Osteoblast (primary cell): ENCODE measurements around the gene EXOC4. TPM values are rescaled to one million over a fixed set of nuclear protein-coding genes. Genes with fewer than 3 reads are reported as not detected.

ENCODE experiments used
- DNase-seq: peaks from one replicate; pipeline ENCODE4 v3.0.0; 2011; ENCODE audit warnings: low spot score, mixed read lengths; ENCODE audit not compliant: insufficient read length; ENCODE audit errors: missing footprints
- H2AFZ ChIP-seq: 2 replicates; pipeline ENCODE4 v1.6.0; 2011; ENCODE audit warnings: mild to moderate bottlenecking, low read length
- H3K27ac ChIP-seq: 2 replicates; pipeline ENCODE4 v1.5.1; 2011; ENCODE audit warnings: mild to moderate bottlenecking, low read depth, low read length, moderate library complexity
- H3K27me3 ChIP-seq: 2 replicates; pipeline ENCODE4 v1.6.0; 2012; ENCODE audit warnings: mild to moderate bottlenecking, control low read depth, inconsistent platforms, low read length, moderate library complexity; ENCODE audit not compliant: insufficient read depth
- H3K36me3 ChIP-seq: 2 replicates; pipeline ENCODE4 v1.5.1; 2011; ENCODE audit warnings: mild to moderate bottlenecking, low read length, control low read depth, moderate library complexity; ENCODE audit not compliant: insufficient read depth
- H3K4me1 ChIP-seq: 2 replicates; pipeline ENCODE4 v1.5.1; 2011; ENCODE audit warnings: mild to moderate bottlenecking, low read length, control low read depth, moderate library complexity; ENCODE audit not compliant: insufficient read depth
- H3K4me2 ChIP-seq: 2 replicates; pipeline ENCODE4 v1.6.0; 2011; ENCODE audit warnings: mild to moderate bottlenecking, low read length; ENCODE audit not compliant: insufficient read depth
- H3K4me3 ChIP-seq: fragments of 200-600 bp; sonication (generic); 3 replicates; pipeline ENCODE4 v1.5.1; 2012; ENCODE audit warnings: mild to moderate bottlenecking, low read length, inconsistent platforms; ENCODE audit not compliant: insufficient read depth
- H3K79me2 ChIP-seq: 2 replicates; pipeline ENCODE4 v1.6.0; 2012; ENCODE audit warnings: mild to moderate bottlenecking, low read length, control low read depth, inconsistent platforms; ENCODE audit not compliant: insufficient read depth
- H3K9me3 ChIP-seq: 2 replicates; pipeline ENCODE4 v1.5.1; 2011; ENCODE audit warnings: low read depth, low read length, control low read depth
- H4K20me1 ChIP-seq: 2 replicates; pipeline ENCODE4 v1.6.0; 2012; ENCODE audit warnings: mild to moderate bottlenecking, low read length, control low read depth; ENCODE audit not compliant: insufficient read depth
- total RNA-seq: library from RNA; depleted of rRNA; stranded (reverse); fragments of >200 nt; gene quantifications from 2 replicates; pipeline ENCODE4 v1.2.3, GENCODE V29; 2012
- TF ChIP-seq, protein P1 (sequence below): IDR thresholded peaks from 2 replicates; pipeline ENCODE4 v1.5.1; 2011; ENCODE audit warnings: mild to moderate bottlenecking, low read depth, low read length, moderate library complexity; ENCODE audit errors: extremely low read depth

The EXOC4 gene
- total RNA-seq, 1 donor, result 134 TPM

DNA sequence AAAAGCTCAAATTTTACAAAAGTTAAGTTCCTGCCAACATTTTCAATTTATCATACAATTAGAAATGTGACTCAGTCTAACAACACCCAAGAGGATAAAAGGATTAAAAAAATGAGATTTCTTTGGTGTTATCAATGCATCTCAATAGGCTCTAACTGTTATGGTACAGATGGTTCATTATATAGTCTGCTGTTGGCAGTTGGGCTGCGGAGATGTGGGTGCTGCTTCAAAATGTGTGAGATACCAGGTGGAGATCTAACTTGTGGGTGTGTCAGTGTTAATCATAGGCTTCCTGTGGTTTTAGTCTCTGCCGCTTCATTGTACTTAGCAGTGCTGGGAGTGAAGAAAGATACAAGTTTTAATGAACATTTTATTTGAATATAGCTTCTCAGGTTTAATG lies 231.2 kb downstream of the EXOC4 start:
- no peaks in the 10 kb centered on the region for H3K36me3 ChIP-seq
- H4K20me1 ChIP-seq, result no peaks in the 10 kb centered on the region
- H3K27ac ChIP-seq, result no peak overlapping the region
- TF ChIP-seq, protein P1, sequence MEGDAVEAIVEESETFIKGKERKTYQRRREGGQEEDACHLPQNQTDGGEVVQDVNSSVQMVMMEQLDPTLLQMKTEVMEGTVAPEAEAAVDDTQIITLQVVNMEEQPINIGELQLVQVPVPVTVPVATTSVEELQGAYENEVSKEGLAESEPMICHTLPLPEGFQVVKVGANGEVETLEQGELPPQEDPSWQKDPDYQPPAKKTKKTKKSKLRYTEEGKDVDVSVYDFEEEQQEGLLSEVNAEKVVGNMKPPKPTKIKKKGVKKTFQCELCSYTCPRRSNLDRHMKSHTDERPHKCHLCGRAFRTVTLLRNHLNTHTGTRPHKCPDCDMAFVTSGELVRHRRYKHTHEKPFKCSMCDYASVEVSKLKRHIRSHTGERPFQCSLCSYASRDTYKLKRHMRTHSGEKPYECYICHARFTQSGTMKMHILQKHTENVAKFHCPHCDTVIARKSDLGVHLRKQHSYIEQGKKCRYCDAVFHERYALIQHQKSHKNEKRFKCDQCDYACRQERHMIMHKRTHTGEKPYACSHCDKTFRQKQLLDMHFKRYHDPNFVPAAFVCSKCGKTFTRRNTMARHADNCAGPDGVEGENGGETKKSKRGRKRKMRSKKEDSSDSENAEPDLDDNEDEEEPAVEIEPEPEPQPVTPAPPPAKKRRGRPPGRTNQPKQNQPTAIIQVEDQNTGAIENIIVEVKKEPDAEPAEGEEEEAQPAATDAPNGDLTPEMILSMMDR, result no peak
- H3K4me3 ChIP-seq, result no peak overlapping the region
- no peaks in the 10 kb centered on the region for H3K79me2 ChIP-seq
- no peak for DNase-seq
- H3K4me1 ChIP-seq, result peaks cover 11% of the 10 kb centered on the region
- H3K9me3 ChIP-seq, result no peaks in the 10 kb centered on the region
- no peak overlapping the region for H3K4me2 ChIP-seq
- H3K27me3 ChIP-seq, result no peaks in the 10 kb centered on the region
- no peak overlapping the region for H2AFZ ChIP-seq

DNA sequence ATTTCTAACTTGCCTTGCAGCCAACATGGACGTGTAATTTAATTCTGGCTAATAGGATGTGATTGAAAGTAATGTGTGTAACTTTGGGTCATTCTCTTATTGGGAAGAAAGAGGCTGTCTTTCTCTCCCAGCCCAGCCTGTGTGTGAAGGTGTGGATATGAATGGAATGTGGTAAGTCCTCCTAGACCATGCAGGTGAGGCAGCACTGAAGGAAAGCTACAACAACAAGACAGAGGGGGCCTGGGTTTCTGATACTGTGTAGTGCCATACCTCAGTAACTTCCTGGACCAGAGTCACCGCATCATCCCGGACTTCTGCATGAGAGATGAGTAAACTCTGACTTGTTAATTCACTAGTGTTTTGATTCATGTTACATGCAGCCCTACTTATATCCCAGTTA lies 237.0 kb downstream of the EXOC4 start:
- no peaks in the 10 kb centered on the region for H3K9me3 ChIP-seq

DNA sequence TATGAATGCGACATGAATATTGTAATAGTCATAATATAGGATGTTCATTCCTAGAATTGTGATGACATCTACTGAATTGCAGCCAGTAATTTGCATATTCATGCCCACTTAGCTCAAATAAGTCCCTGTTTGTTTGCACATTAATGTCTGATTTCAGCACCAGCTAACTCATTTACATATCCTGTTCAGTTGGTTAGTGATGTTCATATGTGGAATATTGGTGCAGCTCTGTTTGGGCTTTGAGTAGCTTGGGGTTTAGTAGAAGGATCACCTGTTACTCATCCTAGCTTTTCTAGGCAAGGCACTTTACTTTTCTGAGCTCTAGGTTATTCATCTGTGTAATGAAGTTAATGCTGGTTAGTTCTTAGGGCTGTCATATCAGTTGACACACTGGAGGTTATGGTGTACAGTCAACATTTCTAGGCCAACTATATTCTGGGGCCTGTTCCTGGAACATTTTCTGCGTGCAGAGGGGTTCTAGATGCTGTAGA lies 238.4 kb downstream of the EXOC4 start:
- H3K9me3 ChIP-seq, result no peaks in the 10 kb centered on the region

More for the DNA sequence above, 237.0 kb downstream of the EXOC4 start:
- H3K27me3 ChIP-seq, result no peaks in the 10 kb centered on the region
- H3K4me1 ChIP-seq, result no peaks in the 10 kb centered on the region
- DNase-seq, result no peak
- H2AFZ ChIP-seq, result no peak overlapping the region
- H3K36me3 ChIP-seq, result no peaks in the 10 kb centered on the region
- H3K79me2 ChIP-seq, result no peaks in the 10 kb centered on the region
- no peak overlapping the region for H3K27ac ChIP-seq
- no peak overlapping the region for H3K4me2 ChIP-seq
- TF ChIP-seq, protein P1, result no peak
- H3K4me3 ChIP-seq, result no peak overlapping the region
- no peaks in the 10 kb centered on the region for H4K20me1 ChIP-seq

DNA sequence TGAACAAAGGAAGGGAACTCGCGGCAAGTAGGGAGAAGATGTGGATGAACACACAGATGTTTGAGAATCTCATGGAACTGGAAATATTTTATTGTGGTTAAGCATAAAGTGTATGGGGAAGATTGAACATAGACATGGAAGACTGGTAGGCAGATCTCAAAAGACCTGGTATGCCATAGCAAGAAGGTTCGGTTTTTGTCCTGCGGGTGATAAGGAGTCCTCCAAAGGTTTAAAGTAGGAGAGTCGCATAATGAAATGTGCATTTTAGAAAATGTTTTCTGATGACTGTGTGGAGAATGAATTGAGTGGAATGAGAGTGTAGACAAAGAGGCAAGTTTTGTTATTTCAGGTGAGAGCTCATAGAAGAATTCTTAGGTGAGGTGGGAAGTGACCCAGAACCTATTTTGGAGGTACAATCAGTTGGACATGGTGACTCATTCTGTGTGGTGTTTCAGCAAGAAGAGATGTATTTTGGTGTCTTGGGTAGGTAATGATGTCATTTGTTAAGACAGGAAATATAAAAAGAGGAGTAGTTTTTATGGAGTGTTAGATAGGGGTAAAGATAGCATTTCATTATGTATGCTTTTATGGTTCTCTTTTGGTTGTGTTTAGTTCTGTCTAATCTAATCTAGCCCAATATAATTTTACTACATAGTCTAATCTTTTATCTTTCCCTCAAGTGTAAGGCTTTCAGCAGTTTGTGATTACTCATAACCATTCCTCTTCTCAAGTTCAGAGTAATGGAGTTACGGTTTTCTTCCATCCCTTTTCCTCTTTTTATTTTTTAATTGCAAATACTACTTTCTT lies 239.2 kb downstream of the EXOC4 start:
- H3K36me3 ChIP-seq, result no peaks in the 10 kb centered on the region
- no peaks in the 10 kb centered on the region for H3K27me3 ChIP-seq
- H4K20me1 ChIP-seq, result no peaks in the 10 kb centered on the region
- TF ChIP-seq, protein P1, result no peak
- H3K9me3 ChIP-seq, result no peaks in the 10 kb centered on the region
- no peak for DNase-seq
- H3K4me1 ChIP-seq, result no peaks in the 10 kb centered on the region
- H2AFZ ChIP-seq, result no peak overlapping the region
- H3K4me3 ChIP-seq, result no peak overlapping the region
- H3K79me2 ChIP-seq, result no peaks in the 10 kb centered on the region
- H3K27ac ChIP-seq, result no peak overlapping the region
- no peak overlapping the region for H3K4me2 ChIP-seq

More for the DNA sequence above, 238.4 kb downstream of the EXOC4 start:
- no peaks in the 10 kb centered on the region for H4K20me1 ChIP-seq
- no peak overlapping the region for H3K4me2 ChIP-seq
- no peaks in the 10 kb centered on the region for H3K36me3 ChIP-seq
- H3K27me3 ChIP-seq, result no peaks in the 10 kb centered on the region
- no peaks in the 10 kb centered on the region for H3K79me2 ChIP-seq
- no peaks in the 10 kb centered on the region for H3K4me1 ChIP-seq
- no peak for DNase-seq
- H3K4me3 ChIP-seq, result no peak overlapping the region
- H3K27ac ChIP-seq, result no peak overlapping the region
- no peak overlapping the region for H2AFZ ChIP-seq
- TF ChIP-seq, protein P1, result no peak
